Sigmoid colon (tissue), 7 donors: ENCODE measurements around the gene DCAF12L2. TPM values are rescaled to one million over a fixed set of nuclear protein-coding genes. Genes with fewer than 3 reads are reported as not detected.
"Not testable (repeated sequence)": the region's sequence is repeated elsewhere in the genome, so short reads cannot be mapped to it uniquely, and the experiment has no call there.

Experiments used
- DNase-seq: peaks from one replicate; pipeline ENCODE4 v3.0.0-alpha.2; 2019
- H3K27ac ChIP-seq, 4 donors: fragments of 200-600 bp; sonication (generic); one replicate each; pipeline ENCODE4 v1.5.1; 2016 to 2019; ENCODE audit warnings: mild to moderate bottlenecking in 1 of 4
- H3K27me3 ChIP-seq, 3 donors: fragments of 200-600 bp; sonication (generic); one replicate each; pipeline ENCODE4 v1.5.1; 2019; ENCODE audit warnings: mild to moderate bottlenecking in 1 of 3
- H3K36me3 ChIP-seq, 4 donors: fragments of 200-600 bp; sonication (generic); one replicate each; pipeline ENCODE4 v1.5.1; 2016 to 2019
- H3K4me1 ChIP-seq, 4 donors: fragments of 200-600 bp; sonication (generic); one replicate each; pipeline ENCODE4 v1.5.1; 2017 to 2019
- H3K4me3 ChIP-seq, 4 donors: fragments of 200-600 bp; sonication (generic); one replicate each; pipeline ENCODE4 v1.5.1; 2017 to 2019; ENCODE audit warnings: mild to moderate bottlenecking in 2 of 4, moderate library complexity in 1 of 4
- H3K9me3 ChIP-seq, 4 donors: fragments of 200-600 bp in 3 of 4; sonication (generic) in 3 of 4; one replicate each; pipeline versions ENCODE4 v1.5.1 to v1.6.1; 2013 to 2019
- CTCF ChIP-seq, 4 experiments: fragments of 450-650 bp in 3 of 4; fragments of 200-600 bp in 1 of 4; IDR thresholded peaks; one replicate each; pipeline ENCODE4 v1.5.1; 2016 to 2019; ENCODE audit warnings: antibody characterized with exemption in 4 of 4, mild to moderate bottlenecking in 3 of 4, moderate library complexity in 2 of 4
- EP300 ChIP-seq, 4 donors: sonication (generic); formaldehyde crosslinking; IDR thresholded peaks; one replicate each; pipeline ENCODE4 v1.6.1; 2017; ENCODE audit warnings: antibody characterized with exemption in 4 of 4
- POLR2A ChIP-seq, 2 donors: fragments of 450-650 bp; IDR thresholded peaks; one replicate each; pipeline ENCODE4 v1.6.1; 2016; ENCODE audit warnings: antibody characterized with exemption in 2 of 2, mild to moderate bottlenecking in 2 of 2, moderate library complexity in 2 of 2
- POLR2AphosphoS5 ChIP-seq, 4 donors: sonication (generic); formaldehyde crosslinking; IDR thresholded peaks; one replicate each; pipeline ENCODE4 v1.6.1; 2017; ENCODE audit warnings: antibody characterized with exemption in 4 of 4
- WGBS, 2 donors: extraction: QIAGEN DNeasy Blood & Tissue Kit; methylation state at CpG; one replicate each; pipeline ENCODE4 v1.1.7; 2013; 5-methylcytosine and 5-hydroxymethylcytosine counted together
- intact Hi-C: fragments of 100-400 bp; cut with DNase I; formaldehyde crosslinking; loops from one replicate; pipeline ENCODE4 v1.15.1; 2023
- polyA plus RNA-seq, 3 donors: library from polyadenylated mRNA; stranded (reverse); fragments of 200-250 nt; gene quantifications; one replicate each; pipeline ENCODE4 v1.2.3, GENCODE V29; 2013
- total RNA-seq, 4 donors: library from RNA; depleted of rRNA; stranded (reverse); fragments of >200 nt; gene quantifications; one replicate each; pipeline ENCODE4 v1.1.0, GENCODE V29; 2016
- donor health status: healthy with polysubstance abuse.
- donor health status: Bipolar disorder and iron deficiency.
- donor health status: healthy.

DCAF12L2 gene
- total RNA-seq (1 to 10 TPM in 2 of 4 donors, under 1 TPM in 2; 0.55 to 1.4 (median 1.0) TPM), polyA plus RNA-seq (under 1 TPM in 2 of 3 donors, not detected in 1; 0.13 to 0.23 TPM)

GRCh38 chrX:126165721-126166461, at the start of gene DCAF12L2:
DCAF12L2 (minus strand) TSS chrX:126166289; CDS start chrX:126165924, 365 bp downstream.
- peak within 1 kb of the TSS; percentile 24 to 52 (median 47) for H3K4me3 ChIP-seq
- H3K36me3 ChIP-seq: no peaks in the 10 kb centered on the region
- no peaks in the 10 kb centered on the region for H3K27me3 ChIP-seq
- H3K9me3 ChIP-seq: no peaks in the 10 kb centered on the region
- WGBS, 2 donors: 6 to 46% methylated on average over 91 of the region's 91 CpGs
- peak; percentile 57 for DNase-seq
- TF ChIP-seq EP300 (IDR thresholded peaks at IDR 0.05) (no peak), POLR2AphosphoS5 (IDR thresholded peaks at IDR 0.05) (no peak), POLR2A (IDR thresholded peaks at IDR 0.05) (no peak)
- no peak within 1 kb of the TSS for H3K27ac ChIP-seq
- intact Hi-C loops: no loop called here
- H3K4me1 ChIP-seq: no peaks in the 10 kb centered on the region

- H3K27me3 ChIP-seq, intact Hi-C loops, H3K9me3 ChIP-seq, H3K4me3 ChIP-seq, DNase-seq, H3K27ac ChIP-seq, H3K4me1 ChIP-seq, H3K36me3 ChIP-seq: not testable (repeated sequence)
- 95 to 97% methylated on average over 21 of the region's 21 CpGs for WGBS, 2 donors
Measured at GRCh38 chrX:126190888-126191287, 24.8 kb upstream of the DCAF12L2 start.

GRCh38 chrX:126177133-126177840, 11.2 kb upstream of the DCAF12L2 start:
- no peak for DNase-seq
- Histone ChIP-seq H3K4me1 (no peaks in the 10 kb centered on the region), H3K27me3 (no peaks in the 10 kb centered on the region), H3K36me3 (no peaks in the 10 kb centered on the region), H3K4me3 (no peak overlapping the region), H3K9me3 (no peaks in the 10 kb centered on the region), H3K27ac (no peak overlapping the region)
- TF ChIP-seq EP300 (IDR thresholded peaks at IDR 0.05) (no peak), POLR2A (IDR thresholded peaks at IDR 0.05) (no peak), POLR2AphosphoS5 (IDR thresholded peaks at IDR 0.05) (no peak), CTCF (IDR thresholded peaks at IDR 0.05) (no peak)
- WGBS, 2 donors: 84 to 90% methylated on average over 4 of the region's 4 CpGs
- intact Hi-C loops: no loop called here

- Histone ChIP-seq H3K9me3 (no peaks in the 10 kb centered on the region), H3K36me3 (no peaks in the 10 kb centered on the region), H3K27ac (no peak overlapping the region), H3K4me3 (no peak overlapping the region), H3K27me3 (no peaks in the 10 kb centered on the region), H3K4me1 (no peaks in the 10 kb centered on the region)
- TF ChIP-seq CTCF (IDR thresholded peaks at IDR 0.05) (no peak), EP300 (IDR thresholded peaks at IDR 0.05) (no peak), POLR2AphosphoS5 (IDR thresholded peaks at IDR 0.05) (no peak), POLR2A (IDR thresholded peaks at IDR 0.05) (no peak)
- DNase-seq: no peak
- intact Hi-C loops: no loop called here
- 55 to 77% methylated on average over 2 of the region's 2 CpGs for WGBS, 2 donors
Measured at GRCh38 chrX:126170720-126171119, 4.6 kb upstream of the DCAF12L2 start.

- DNase-seq: no peak
- Histone ChIP-seq H3K27ac (no peak overlapping the region), H3K36me3 (no peaks in the 10 kb centered on the region), H3K4me1 (no peaks in the 10 kb centered on the region), H3K9me3 (no peaks in the 10 kb centered on the region), H3K27me3 (no peaks in the 10 kb centered on the region), H3K4me3 (no peak overlapping the region)
- WGBS, 2 donors: 84 to 91% methylated on average over 3 of the region's 3 CpGs
- intact Hi-C loops: no loop called here
- TF ChIP-seq POLR2AphosphoS5 (IDR thresholded peaks at IDR 0.05): no peak
Measured at GRCh38 chrX:126167560-126167959, 1.5 kb upstream of the DCAF12L2 start.

- no peak for DNase-seq
- Histone ChIP-seq H3K4me1 (no peaks in the 10 kb centered on the region), H3K4me3 (peak overlapping the region; percentile 8 to 52 (median 47)), H3K9me3 (no peaks in the 10 kb centered on the region), H3K36me3 (no peaks in the 10 kb centered on the region), H3K27ac (no peak overlapping the region), H3K27me3 (no peaks in the 10 kb centered on the region)
- intact Hi-C loops: no loop called here
- WGBS, 2 donors: 66 to 85% methylated on average over 24 of the region's 24 CpGs
- TF ChIP-seq CTCF (IDR thresholded peaks at IDR 0.05) (no peak), EP300 (IDR thresholded peaks at IDR 0.05) (no peak), POLR2AphosphoS5 (IDR thresholded peaks at IDR 0.05) (no peak), POLR2A (IDR thresholded peaks at IDR 0.05) (no peak)
Measured at GRCh38 chrX:126165401-126165720, 728 bp downstream of the DCAF12L2 start.
